Left lobe of liver (tissue), 2 donors: ENCODE data around the gene DDX1. TPM values are rescaled to one million over a fixed set of nuclear protein-coding genes. Genes with fewer than 3 reads are reported as not detected.
A peak's percentile ranks its signal among the peaks of the same experiment; 100 is the strongest.

Experiments
- ATAC-seq: fragments of 200-7000 bp; cut with Tn5 transposase; one replicate; pipeline ENCODE4 v1.9.1; 2020; ENCODE audit warnings: mild to moderate bottlenecking, moderate library complexity
- DNase-seq: peaks from one replicate; pipeline ENCODE4 v3.0.0-alpha.2; 2020; ENCODE audit warnings: low spot score
- total RNA-seq: library from RNA; stranded (reverse); gene quantifications from one replicate; pipeline ENCODE4 v1.2.1, GENCODE V29; 2021
- donor health status: DM: no; HTN: no; CAD: no; lungs with moderate emphysema.
- donor health status: DM: no; HTN: yes; CAD: no.

DDX1 gene
- total RNA-seq, 1 donor from 2014 or later = 33.0 TPM

DNA sequence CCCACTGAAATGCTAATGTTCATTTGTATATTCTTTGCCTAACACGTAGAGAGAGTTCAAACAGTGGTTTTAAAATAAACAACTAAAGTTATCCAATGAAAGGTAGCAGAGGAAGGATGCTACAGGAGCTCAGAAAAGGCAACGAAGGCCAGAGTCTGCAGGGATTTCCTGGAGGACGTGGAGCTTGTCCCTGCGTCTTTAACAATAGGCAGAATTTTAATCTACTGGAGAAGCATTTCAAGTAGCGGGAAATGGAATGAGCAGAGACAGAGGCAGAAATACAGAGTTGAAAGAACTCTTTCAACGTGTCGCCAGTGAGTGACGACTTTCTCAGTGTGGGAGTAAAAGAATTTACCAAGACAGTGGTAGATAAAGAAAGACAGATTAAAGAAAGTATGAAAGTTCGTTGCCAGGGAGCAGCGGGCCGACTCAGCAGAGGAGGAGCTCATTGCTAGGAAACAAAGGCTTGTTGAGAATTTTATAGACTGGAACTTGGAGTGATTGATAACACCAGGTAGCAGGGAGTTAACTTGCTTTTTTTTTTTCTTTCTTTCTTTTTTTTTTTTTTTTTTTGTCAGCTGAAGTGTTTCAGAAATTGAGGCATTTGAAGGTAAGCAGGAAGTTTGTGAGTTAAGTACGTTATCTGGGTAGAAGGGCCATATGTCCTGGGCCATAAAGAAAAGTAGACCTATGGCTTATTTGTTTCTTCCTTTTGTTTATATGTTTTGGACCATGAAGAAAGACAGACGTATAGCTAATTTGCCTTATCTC is 29.9 kb upstream of the DDX1 start:
- ATAC-seq (peak; percentile 57), DNase-seq (no peak)

GRCh38 chr2:15562354-15563031 is 29.2 kb upstream of the DDX1 start:
- ATAC-seq (no peak), DNase-seq (no peak)

DNA sequence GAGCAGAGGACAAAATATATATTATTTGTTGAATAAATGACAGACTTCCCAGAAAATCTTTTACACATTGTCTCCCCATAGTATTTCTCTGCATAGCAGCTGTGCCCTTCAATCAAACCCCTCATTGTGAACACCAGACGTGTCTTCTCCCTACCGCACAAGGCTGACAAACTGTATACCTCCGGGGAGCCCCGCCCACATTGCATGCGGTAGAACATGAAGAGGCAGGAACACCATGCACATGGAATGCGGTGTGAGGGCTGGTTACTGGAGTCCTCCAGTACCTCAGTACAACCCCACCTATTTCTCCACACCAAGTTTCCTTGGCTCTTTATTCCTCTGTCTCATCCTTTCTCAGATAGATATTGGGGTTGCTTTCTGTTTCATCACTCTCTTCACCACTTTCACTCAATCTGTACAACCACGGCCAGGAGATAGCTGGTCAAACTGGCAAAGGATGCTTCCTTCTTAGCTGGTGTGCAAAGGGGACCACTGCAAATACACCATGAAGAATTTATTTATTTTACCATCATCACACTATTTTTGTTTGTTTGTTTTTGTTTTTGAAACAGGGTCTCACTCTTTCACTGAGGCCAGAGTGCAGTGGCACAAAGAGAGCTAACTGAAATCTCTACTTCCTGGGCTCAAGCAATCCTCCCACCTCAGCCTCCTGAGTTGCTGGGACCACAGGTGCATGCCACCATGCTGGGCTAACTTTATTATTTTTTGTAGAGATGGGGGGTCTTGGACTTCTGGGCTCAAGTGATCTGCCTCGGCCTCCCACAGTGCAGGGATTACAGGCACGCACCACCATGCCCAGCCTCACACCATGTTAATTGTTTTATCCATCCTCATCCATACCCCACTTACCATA is 28.2 kb upstream of the DDX1 start:
- no peak for DNase-seq
- no peak for ATAC-seq

DNA sequence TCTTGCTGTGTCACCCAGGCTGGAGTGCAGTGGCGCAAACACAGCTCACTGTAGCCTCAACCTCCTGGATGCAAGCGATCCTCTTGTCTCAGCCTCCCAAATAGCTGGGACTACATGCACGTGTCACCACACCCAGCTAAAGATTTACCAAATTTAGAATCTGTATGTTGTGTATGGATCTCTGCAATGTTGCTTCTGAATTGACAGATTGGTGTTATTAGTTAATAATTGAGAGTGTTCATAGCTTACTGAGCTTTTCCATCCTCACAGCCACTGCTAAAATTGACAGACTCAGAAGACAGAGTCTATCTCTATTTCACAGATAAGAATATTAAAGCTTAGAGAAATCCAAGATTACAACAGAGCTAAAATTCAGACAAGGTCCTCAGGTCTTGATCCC is 26.3 kb upstream of the DDX1 start:
- DNase-seq (no peak), ATAC-seq (no peak)

DNA sequence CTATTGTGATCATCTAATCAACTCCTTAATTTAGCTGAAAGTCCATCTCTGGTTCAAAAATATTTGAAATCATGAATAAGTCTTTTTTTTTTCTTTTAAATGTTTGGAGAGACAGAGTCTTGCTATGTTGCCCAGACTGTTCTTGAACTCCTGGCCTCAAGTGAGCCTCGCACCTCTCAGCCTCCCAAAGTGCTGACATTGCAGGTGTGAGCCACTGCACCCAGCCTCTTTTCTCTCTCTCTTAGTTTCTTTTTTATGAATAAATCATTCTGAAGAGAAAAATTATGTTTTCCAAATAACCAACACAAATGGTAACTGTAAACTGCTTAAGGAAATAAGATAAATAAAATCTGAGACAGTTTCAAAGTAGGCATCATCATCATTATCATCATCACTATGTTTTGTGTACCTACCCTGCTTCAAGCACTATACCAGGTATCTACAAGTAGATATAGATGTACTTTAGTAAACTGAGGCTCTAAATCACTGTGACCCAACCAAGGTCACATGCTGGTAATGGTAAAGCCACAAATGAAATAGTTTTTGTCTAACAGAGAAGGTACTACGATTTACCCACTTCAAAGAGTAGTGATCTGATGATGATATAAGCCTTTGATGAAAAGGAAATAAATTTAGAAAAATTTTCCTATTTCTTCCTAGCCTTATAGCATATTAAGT is 25.5 kb upstream of the DDX1 start:
- DNase-seq = no peak
- ATAC-seq = no peak

GRCh38 chr2:15566912-15567311 is 24.8 kb upstream of the DDX1 start:
- ATAC-seq (no peak), DNase-seq (no peak)

DNA sequence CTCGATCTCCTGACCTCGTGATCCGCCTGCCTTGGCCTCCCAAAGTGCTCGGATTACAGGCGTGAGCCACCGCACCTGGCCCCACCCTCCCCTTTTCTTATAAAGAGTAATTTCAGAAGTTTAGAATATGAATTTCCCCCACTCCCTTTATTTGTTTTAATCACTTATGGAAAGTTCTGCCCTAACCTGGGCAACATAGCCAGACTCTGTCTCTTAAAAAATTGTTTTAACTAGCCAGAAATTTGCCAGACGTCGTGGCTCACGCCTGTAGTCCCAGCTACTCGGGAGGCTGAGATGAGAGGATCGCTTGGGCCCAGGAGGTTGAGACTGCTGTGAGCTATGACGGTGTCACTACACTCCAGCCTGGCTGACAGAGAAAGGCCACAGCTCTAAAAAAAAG is 22.8 kb upstream of the DDX1 start:
- DNase-seq (no peak), ATAC-seq (no peak)

GRCh38 chr2:15570104-15570503 is 21.6 kb upstream of the DDX1 start:
- DNase-seq (no peak), ATAC-seq (no peak)

DNA sequence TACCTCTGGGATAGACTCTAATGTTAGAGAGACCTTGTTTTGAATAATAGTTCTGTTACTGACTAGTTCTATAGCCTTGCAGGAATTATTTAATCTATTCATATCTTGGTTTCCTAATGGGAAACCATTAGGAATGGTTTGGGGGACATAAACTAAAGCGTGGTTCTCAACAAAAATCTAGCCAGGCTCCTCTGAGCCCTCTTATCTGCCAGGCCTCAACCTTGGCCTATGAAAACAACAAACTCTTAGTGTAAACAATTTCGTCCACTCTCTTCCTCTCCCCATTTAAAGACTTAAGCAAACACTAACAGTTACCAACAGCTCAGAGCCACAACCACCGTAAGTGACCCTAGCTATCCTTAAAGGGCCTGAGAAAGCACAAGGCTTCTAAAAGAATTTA is 19.9 kb upstream of the DDX1 start:
- no peak for ATAC-seq

DNA sequence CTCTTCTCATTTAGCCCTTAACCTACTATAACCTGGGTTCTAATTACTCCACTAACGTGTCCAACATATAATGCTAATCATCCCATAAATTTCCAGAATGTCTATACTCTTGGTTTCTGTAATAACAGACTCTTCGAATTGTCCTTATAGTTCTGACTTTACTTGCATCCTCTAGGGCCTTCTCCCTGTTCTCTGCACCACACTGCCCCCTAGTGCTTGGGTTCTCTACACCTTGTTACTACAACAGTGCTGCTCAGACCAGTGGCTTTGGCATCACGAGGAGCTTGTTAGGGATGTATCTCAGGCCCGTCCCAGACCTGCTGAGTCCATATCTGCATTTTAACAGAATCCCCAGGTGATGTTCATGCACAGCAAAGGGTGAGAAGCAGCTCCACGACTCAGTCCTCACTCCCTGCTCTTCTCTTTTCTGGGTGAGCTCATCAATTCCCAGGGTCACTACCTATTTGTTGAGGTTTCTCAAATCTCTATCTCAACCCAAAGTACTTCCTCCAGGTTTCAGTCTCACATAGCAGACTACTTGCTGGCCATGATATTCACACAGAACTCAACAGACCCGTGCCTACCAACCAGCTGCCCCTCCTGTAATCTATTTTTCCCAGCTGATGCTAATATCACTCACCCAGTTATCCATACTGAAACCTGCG is 14.5 kb upstream of the DDX1 start:
- peak; percentile 99 for ATAC-seq
- peak; percentile 78 for DNase-seq

More for the DNA sequence above, 19.9 kb upstream of the DDX1 start:
- no peak for DNase-seq

DNA sequence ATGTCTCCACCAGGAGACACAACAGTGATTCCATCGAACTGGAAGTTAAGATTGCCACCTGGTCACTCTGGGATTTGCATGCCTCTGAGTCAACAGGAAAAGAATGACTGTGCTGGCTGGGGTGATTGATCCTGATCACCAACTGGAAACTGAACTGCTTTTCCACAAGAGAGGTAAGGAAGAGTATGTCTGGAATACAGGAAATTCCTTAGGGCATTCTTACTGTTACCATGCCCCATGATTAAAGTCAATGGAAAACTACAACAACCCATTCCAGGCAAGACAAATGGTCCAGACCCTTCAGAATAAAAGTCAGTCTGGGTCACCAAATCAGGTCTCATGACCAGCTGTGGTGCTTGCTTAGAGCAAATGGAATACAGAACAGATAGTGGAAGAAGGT is 12.0 kb upstream of the DDX1 start:
- ATAC-seq (no peak), DNase-seq (no peak)

DNA sequence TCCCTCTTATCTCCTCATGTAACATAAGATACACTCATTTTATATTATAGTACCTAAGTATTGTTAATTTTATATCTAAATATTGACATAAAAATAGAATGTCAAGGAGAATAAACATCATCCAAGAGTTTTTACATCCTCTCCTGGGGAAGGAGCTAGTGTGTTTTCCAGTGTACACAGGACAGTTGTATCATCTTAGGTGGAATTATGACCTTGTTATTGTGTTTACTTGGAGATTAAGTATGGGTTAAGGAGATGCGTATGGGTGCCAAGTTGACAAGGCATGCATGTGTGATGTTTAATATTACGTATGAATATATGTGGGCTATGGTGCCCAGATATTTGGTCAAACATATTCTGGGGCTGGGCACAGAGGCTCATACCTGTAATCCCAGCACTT is 11.2 kb upstream of the DDX1 start:
- DNase-seq = no peak
- no peak for ATAC-seq

DNA sequence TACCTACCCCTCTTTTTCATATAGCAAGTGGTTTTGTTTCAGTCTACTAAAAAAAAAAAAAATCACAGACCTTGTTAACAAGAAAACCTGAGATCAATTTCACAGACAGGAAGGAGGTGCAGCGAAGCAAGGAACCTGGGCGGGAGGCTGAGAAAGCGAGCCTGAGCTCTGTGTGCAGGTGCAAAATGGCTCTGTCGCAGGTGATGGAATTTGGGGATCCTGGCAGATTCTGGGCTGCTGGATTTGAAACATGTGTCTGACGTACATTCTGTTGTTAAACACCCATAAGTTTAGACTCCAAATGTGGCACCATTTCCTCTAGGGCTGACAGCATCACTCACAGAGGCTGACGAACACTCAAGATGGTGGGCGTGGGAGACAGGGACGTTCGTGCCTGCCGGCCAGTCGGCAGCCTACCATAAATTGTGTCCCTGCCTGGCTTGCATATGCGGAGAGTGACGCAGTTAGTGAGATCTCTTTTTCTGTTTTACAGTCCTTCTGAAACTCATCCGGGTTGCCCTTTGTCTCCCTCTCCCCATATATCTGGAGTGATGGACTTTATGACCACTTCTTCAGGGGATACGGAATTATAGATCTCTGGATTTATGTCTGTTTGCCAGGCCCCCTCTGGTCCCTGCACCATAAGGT is 8.8 kb upstream of the DDX1 start:
- no peak for DNase-seq
- no peak for ATAC-seq

GRCh38 chr2:15583826-15584225 is 7.8 kb upstream of the DDX1 start:
- no peak for ATAC-seq
- no peak for DNase-seq

GRCh38 chr2:15584316-15584715 is 7.4 kb upstream of the DDX1 start:
- ATAC-seq = no peak
- DNase-seq = no peak

DNA sequence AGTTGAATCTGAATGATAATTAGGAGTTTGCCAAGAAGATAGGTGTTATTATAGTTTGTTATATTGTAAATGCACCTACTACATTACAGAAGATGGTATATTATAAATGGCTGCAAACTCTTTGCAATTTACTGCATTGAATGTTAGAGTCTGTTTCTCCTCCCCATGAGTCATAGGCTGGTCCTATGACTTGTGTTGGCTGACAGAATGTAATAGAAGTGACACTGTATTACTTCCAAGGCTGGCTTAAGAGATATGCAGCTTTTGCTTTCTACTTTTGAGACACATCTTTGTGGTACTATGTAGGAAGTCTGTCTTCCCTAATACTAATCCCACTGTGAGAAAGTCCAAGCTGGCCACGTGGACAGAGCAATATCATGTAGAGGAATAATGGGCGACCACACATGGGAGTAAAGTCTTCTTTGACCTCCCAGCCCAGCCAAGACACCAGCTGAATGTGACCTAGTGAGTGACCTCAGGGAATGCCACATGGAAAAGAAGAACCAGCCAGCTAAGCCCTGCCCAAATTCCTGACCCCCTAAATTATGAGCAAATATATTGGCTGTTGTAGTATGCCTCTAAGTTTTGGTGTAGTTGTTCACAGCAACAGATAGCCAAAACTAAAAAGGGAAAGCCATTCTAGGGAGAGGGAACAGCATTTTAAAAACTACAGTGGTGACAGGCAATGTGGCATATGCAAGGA is 6.8 kb upstream of the DDX1 start:
- DNase-seq (no peak), ATAC-seq (no peak)

DNA sequence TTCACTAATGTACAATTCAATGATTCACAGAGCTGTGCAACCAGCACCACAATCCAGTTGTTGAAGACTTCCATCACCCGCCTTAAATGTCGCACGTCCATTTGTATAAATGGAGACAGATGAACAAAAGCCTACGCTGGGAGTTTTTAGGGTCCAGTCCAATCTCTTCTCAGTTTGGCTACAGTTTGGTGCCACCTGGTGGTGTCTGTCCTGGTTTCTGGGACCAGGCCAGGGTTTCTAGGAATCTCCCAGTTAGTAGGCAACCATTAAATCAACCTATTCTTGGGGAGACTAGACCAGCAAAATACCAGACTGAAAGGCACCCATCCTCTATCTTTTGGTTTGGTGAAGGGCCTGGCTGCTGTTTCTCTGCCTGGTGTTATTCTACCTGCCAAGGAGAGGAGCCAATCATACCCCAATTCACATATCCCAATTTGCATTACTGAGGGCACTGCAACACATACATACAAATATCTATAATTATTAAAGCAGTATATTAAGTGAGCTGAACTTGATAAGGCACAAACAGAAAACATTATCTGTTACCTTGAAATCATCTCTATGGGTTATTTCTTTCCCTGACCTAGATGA is 3.2 kb upstream of the DDX1 start:
- ATAC-seq (peak; percentile 38), DNase-seq (peak; percentile 62)

DNA sequence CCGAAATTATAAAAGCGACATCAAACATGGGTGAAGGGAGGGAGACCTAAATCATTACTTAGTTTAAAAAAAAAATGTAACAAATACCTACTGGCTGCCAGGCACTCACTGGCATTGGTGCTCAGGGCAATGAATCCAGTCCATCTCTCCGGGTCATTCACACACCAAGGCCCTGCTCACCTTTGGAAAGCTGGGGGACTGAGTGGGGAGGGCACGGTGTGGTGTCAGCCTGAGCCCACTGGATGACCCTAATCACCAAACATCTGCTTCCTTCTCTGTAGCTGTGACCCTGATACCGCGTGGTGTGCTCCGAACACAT is 336 bp upstream of the DDX1 start:
- no peak for DNase-seq
- peak; percentile 43 for ATAC-seq

GRCh38 chr2:15593327-15593705 is 1.6 kb downstream of the DDX1 start:
- no peak for DNase-seq
- ATAC-seq = no peak
